ENCODE results near the gene SH3YL1. TPM values are rescaled to one million over a fixed set of nuclear protein-coding genes. Genes with fewer than 3 reads are reported as not detected.

SH3YL1 gene
- polyA plus RNA-seq, 1 experiment, result 27.6 TPM

- CTCF ChIA-PET, result interaction anchor here (0.7 kb wide), 1 partner anchor 20 kb away, joined by 3 read pairs; no protein-coding TSS in a partner anchor
- DNase-seq (ENCODE audit: low read depth, low spot score), result no peak
Measured at GRCh38 chr2:213932-214693, 49.7 kb downstream of the SH3YL1 start.

GRCh38 chr2:211486-212184 lies 52.2 kb downstream of the SH3YL1 start:
- TF ChIP-seq, protein P1, sequence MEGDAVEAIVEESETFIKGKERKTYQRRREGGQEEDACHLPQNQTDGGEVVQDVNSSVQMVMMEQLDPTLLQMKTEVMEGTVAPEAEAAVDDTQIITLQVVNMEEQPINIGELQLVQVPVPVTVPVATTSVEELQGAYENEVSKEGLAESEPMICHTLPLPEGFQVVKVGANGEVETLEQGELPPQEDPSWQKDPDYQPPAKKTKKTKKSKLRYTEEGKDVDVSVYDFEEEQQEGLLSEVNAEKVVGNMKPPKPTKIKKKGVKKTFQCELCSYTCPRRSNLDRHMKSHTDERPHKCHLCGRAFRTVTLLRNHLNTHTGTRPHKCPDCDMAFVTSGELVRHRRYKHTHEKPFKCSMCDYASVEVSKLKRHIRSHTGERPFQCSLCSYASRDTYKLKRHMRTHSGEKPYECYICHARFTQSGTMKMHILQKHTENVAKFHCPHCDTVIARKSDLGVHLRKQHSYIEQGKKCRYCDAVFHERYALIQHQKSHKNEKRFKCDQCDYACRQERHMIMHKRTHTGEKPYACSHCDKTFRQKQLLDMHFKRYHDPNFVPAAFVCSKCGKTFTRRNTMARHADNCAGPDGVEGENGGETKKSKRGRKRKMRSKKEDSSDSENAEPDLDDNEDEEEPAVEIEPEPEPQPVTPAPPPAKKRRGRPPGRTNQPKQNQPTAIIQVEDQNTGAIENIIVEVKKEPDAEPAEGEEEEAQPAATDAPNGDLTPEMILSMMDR (IDR thresholded peaks at IDR 0.05; ENCODE audit: low read depth, low read length), result no peak
- Histone ChIP-seq H3K9me3 (ENCODE audit: control insufficient read depth, insufficient read depth, low read length) (peaks cover 15% of the 10 kb centered on the region), H3K4me3 (ENCODE audit: low read depth, low read length) (no peak overlapping the region), H3K27ac (ENCODE audit: low read depth, low read length) (no peak overlapping the region), H3K27me3 (ENCODE audit: control insufficient read depth, insufficient read depth, low read length) (no peaks in the 10 kb centered on the region)
- POLR2A ChIA-PET, result no interaction called here
- no peak for DNase-seq (ENCODE audit: low read depth, low spot score)
- CTCF ChIA-PET, result no interaction called here

More at GRCh38 chr2:213932-214693, 49.7 kb downstream of the SH3YL1 start:
- POLR2A ChIA-PET, result no interaction called here
- Histone ChIP-seq H3K27ac (ENCODE audit: low read depth, low read length) (no peak overlapping the region), H3K9me3 (ENCODE audit: control insufficient read depth, insufficient read depth, low read length) (peaks cover 15% of the 10 kb centered on the region), H3K4me3 (ENCODE audit: low read depth, low read length) (no peak overlapping the region), H3K27me3 (ENCODE audit: control insufficient read depth, insufficient read depth, low read length) (no peaks in the 10 kb centered on the region)
- TF ChIP-seq, protein P1 (IDR thresholded peaks at IDR 0.05; ENCODE audit: low read depth, low read length), result no peak

GRCh38 chr2:210660-211059 lies 53.2 kb downstream of the SH3YL1 start:
- POLR2A ChIA-PET, result no interaction called here
- H3K27ac ChIP-seq (ENCODE audit: low read depth, low read length), result no peak overlapping the region
- TF ChIP-seq, protein P1 (IDR thresholded peaks at IDR 0.05; ENCODE audit: low read depth, low read length), result no peak
- H3K27me3 ChIP-seq (ENCODE audit: control insufficient read depth, insufficient read depth, low read length), result no peaks in the 10 kb centered on the region
- DNase-seq (ENCODE audit: low read depth, low spot score), result no peak
- H3K9me3 ChIP-seq (ENCODE audit: control insufficient read depth, insufficient read depth, low read length), result peaks cover 15% of the 10 kb centered on the region
- CTCF ChIA-PET, result no interaction called here
- H3K4me3 ChIP-seq (ENCODE audit: low read depth, low read length), result no peak overlapping the region

GRCh38 chr2:209470-209869 lies 54.4 kb downstream of the SH3YL1 start:
- ChIA-PET CTCF (no interaction called here), POLR2A (no interaction called here)
- TF ChIP-seq, protein P1 (IDR thresholded peaks at IDR 0.05; ENCODE audit: low read depth, low read length), result no peak

DNA sequence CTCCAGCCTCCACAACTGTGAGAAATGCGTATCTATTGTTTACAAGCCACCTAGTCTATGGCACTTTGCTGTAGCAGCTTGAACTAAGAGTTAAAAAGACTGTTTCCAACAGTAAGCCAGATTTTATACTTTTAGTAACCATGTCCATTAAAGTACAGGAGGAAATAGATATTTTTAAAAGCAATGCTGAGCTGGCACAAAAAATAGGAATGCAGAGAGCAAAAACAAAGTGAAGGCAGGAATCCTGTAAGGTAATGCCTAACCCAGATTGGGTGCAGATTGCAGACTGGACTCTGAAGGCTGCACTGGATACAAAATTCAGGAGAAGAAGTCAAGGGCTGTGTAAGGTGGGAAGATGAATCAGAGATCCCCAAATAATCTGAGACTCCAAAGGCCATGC lies 55.5 kb downstream of the SH3YL1 start:
- Histone ChIP-seq H3K27me3 (ENCODE audit: control insufficient read depth, insufficient read depth, low read length) (no peaks in the 10 kb centered on the region), H3K9me3 (ENCODE audit: control insufficient read depth, insufficient read depth, low read length) (peaks cover 13% of the 10 kb centered on the region), H3K27ac (ENCODE audit: low read depth, low read length) (no peak overlapping the region), H3K4me3 (ENCODE audit: low read depth, low read length) (no peak overlapping the region)
- TF ChIP-seq, protein P1 (IDR thresholded peaks at IDR 0.05; ENCODE audit: low read depth, low read length), result no peak
- POLR2A ChIA-PET, result no interaction called here
- DNase-seq (ENCODE audit: low read depth, low spot score), result no peak
- CTCF ChIA-PET, result no interaction called here

More at GRCh38 chr2:209470-209869, 54.4 kb downstream of the SH3YL1 start:
- no peaks in the 10 kb centered on the region for H3K27me3 ChIP-seq (ENCODE audit: control insufficient read depth, insufficient read depth, low read length)
- no peak overlapping the region for H3K4me3 ChIP-seq (ENCODE audit: low read depth, low read length)
- no peak for DNase-seq (ENCODE audit: low read depth, low spot score)
- peaks cover 17% of the 10 kb centered on the region for H3K9me3 ChIP-seq (ENCODE audit: control insufficient read depth, insufficient read depth, low read length)
- H3K27ac ChIP-seq (ENCODE audit: low read depth, low read length), result no peak overlapping the region
